Colonic mucosa (tissue), 4 donors: ENCODE data around the gene NCAM1. TPM values are rescaled to one million over a fixed set of nuclear protein-coding genes. Genes with fewer than 3 reads are reported as not detected.

ENCODE experiments used
- DNase-seq: peaks from one replicate; pipeline ENCODE4 v3.0.0-alpha.2; 2020
- H3K27ac ChIP-seq: fragments of 200-600 bp; one replicate; pipeline ENCODE4 v1.8.0; 2021
- H3K27me3 ChIP-seq: fragments of 200-600 bp; one replicate; pipeline ENCODE4 v1.8.0; 2021
- H3K36me3 ChIP-seq: fragments of 200-600 bp; one replicate; pipeline ENCODE4 v1.8.0; 2021
- H3K4me1 ChIP-seq: fragments of 200-600 bp; one replicate; pipeline ENCODE4 v1.8.0; 2021; ENCODE audit warnings: mild to moderate bottlenecking
- H3K4me3 ChIP-seq: fragments of 200-600 bp; one replicate; pipeline ENCODE4 v1.8.0; 2021
- H3K9ac ChIP-seq, 2 donors: one replicate each; pipeline ENCODE4 v1.7.0; 2013; ENCODE audit warnings: control low read depth in 2 of 2, low read depth in 2 of 2, low read length in 2 of 2
- H3K9me3 ChIP-seq: fragments of 200-600 bp; one replicate; pipeline ENCODE4 v1.8.0; 2021
- CTCF ChIP-seq: fragments of 200-600 bp; IDR thresholded peaks from one replicate; pipeline ENCODE4 v1.8.0; 2022; ENCODE audit warnings: antibody characterized with exemption, mild to moderate bottlenecking
- intact Hi-C: fragments of 100-400 bp; cut with DNase I; formaldehyde crosslinking; loops from one replicate; pipeline ENCODE4 v1.14.1; 2022
- total RNA-seq, 2 donors: library from RNA; stranded (reverse); fragmentation: NEBNext Ultra II Directional in 1 of 2; extraction: Animal tissue kit (Norgen Biotek cat#: 25700) in 1 of 2; gene quantifications; one replicate each; pipeline ENCODE4 v1.2.1, GENCODE V29; 2021
- donor health status: healthy.
- donor health status: DM: no; HTN: no; CAD: no.
- donor health status: DM: no; HTN: no; CAD: no.

The NCAM1 gene
- total RNA-seq, 2 donors from 2014 or later, result 2.3 to 10.7 TPM

DNA sequence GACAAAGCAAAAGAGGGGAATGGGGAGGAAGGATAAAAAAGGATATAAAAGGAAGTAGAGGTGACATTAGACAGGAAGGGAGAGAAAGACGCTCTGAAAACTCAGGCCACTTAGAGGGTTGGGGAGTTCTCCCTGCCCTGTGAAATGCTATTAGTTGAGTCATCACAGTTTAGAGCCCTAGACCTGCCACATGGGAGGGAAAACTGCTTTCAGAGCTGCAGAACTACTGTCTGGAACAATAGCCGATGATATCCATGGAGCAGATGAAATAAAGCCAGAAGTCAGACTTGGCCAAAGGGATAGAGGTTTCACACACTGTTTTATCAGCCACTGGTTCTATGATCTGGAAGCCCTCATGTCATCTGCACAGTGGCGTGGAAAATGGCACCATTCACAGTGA, 157.9 kb downstream of the NCAM1 start:
- TF ChIP-seq CTCF, result no peak
- H3K4me3 ChIP-seq, result no peak overlapping the region
- H3K27me3 ChIP-seq, result no peaks in the 10 kb centered on the region
- H3K9ac ChIP-seq, result no peak overlapping the region
- no peak overlapping the region for H3K27ac ChIP-seq
- intact Hi-C loops, result loop anchor here (10.0 kb wide), 1 partner anchor 904 kb away; no protein-coding TSS in a partner anchor
- no peaks in the 10 kb centered on the region for H3K4me1 ChIP-seq
- H3K9me3 ChIP-seq, result no peaks in the 10 kb centered on the region
- no peaks in the 10 kb centered on the region for H3K36me3 ChIP-seq
- no peak for DNase-seq

DNA sequence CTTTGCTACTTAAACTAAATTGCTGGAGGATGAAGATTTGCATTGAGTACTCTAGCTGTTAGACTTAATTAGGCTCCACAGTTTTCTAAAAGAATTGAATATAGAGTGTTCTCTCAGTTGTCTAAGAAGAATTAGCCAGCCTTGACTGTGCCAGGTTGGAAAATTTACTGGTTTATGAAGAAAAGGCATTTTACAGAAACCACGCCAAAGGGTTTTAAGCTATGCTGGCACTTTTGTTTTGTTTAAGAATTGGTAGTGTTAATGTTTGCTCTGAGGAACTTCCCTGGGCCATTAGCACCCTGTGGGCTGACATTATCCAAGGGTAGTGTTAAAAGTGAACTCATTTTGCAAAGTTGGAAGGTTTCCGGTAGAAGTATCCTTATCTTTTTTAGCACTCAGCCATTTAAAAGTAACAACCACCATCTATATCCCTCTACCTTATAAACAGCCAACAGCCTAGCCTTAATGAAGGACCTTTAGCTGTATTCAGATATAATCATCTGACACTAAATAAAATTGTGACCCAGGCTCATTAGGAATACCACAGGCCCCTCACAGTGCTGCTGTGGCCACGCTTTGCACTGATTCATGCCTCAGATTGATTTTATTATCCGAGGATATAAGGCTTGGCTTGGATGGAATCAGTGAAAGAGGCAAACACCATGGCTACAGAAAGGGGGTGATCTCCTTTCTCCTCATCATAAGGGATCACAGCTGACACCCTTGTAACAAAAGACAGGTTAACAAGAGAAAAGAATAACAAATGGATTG, 158.9 kb downstream of the NCAM1 start:
- no peak overlapping the region for H3K4me3 ChIP-seq
- no peak for DNase-seq
- no peak for TF ChIP-seq CTCF
- H3K9me3 ChIP-seq, result no peaks in the 10 kb centered on the region
- H3K27ac ChIP-seq, result no peak overlapping the region
- no peak overlapping the region for H3K9ac ChIP-seq
- H3K4me1 ChIP-seq, result no peaks in the 10 kb centered on the region
- intact Hi-C loops, result loop anchor here (10.0 kb wide), 1 partner anchor 905 kb away; no protein-coding TSS in a partner anchor
- H3K36me3 ChIP-seq, result no peaks in the 10 kb centered on the region
- H3K27me3 ChIP-seq, result no peaks in the 10 kb centered on the region

- Histone ChIP-seq H3K4me3 (no peak overlapping the region), H3K27ac (no peak overlapping the region), H3K4me1 (no peaks in the 10 kb centered on the region), H3K36me3 (no peaks in the 10 kb centered on the region), H3K27me3 (no peaks in the 10 kb centered on the region), H3K9me3 (no peaks in the 10 kb centered on the region), H3K9ac (no peak overlapping the region)
- DNase-seq, result no peak
- intact Hi-C loops, result no loop called here
- TF ChIP-seq CTCF, result no peak
These were observed 160.5 kb downstream of the NCAM1 start for GRCh38 chr11:113121746-113122145.

- H3K9me3 ChIP-seq, result no peaks in the 10 kb centered on the region
- no peaks in the 10 kb centered on the region for H3K36me3 ChIP-seq
- H3K4me3 ChIP-seq, result no peak overlapping the region
- DNase-seq, result no peak
- intact Hi-C loops, result no loop called here
- no peaks in the 10 kb centered on the region for H3K27me3 ChIP-seq
- no peak for TF ChIP-seq CTCF
- H3K4me1 ChIP-seq, result no peaks in the 10 kb centered on the region
- H3K9ac ChIP-seq, result no peak overlapping the region
- H3K27ac ChIP-seq, result no peak overlapping the region
These were observed 162.8 kb downstream of the NCAM1 start for GRCh38 chr11:113124006-113124405.

DNA sequence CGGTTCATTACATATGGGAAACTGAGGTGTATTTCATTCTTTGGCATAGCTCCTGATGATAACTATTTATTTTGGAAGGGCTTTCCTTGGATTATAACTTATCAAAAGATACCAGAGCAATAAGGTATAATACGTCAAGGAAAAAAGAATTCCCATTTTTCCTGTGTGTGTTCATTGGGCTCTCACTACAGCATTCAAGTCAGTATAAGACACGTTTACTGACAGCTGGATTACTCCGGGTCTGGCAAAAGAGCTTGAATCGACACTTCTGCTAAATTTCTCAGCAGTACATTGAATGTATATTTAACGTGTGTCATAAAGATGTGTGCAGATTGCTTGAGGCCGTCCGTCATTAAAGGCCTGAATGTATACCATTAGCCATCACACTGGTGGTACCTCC, 163.4 kb downstream of the NCAM1 start:
- TF ChIP-seq CTCF, result no peak
- no peaks in the 10 kb centered on the region for H3K36me3 ChIP-seq
- DNase-seq, result no peak
- no peak overlapping the region for H3K27ac ChIP-seq
- H3K4me1 ChIP-seq, result no peaks in the 10 kb centered on the region
- H3K9ac ChIP-seq, result no peak overlapping the region
- H3K4me3 ChIP-seq, result no peak overlapping the region
- no peaks in the 10 kb centered on the region for H3K27me3 ChIP-seq
- intact Hi-C loops, result no loop called here
- H3K9me3 ChIP-seq, result no peaks in the 10 kb centered on the region
